GM23338 (cell line): Measurements from ENCODE around the gene TMC3. TPM values are rescaled to one million over a fixed set of nuclear protein-coding genes. Genes with fewer than 3 reads are reported as not detected.

Experiments used
- ATAC-seq: fragments of 200-7000 bp; cut with Tn5 transposase; 3 replicates; pipeline ENCODE4 v1.9.1; 2020
- DNase-seq: peaks from one replicate; pipeline ENCODE4 v3.0.0-alpha.2; 2015; ENCODE audit warnings: low spot score
- H2AFZ ChIP-seq: fragments of 200-600 bp; sonication (generic); 2 replicates; pipeline ENCODE4 v1.8.0; 2016; ENCODE audit warnings: antibody characterized with exemption, mild to moderate bottlenecking, moderate library complexity
- H3F3A ChIP-seq: fragments of 200-600 bp; sonication (generic); replicated peaks from 2 replicates; pipeline ENCODE4 v1.8.0; 2017; ENCODE audit warnings: antibody characterized with exemption, mixed run types, low read depth
- H3K27ac ChIP-seq: fragments of 200-600 bp; sonication (generic); 2 replicates; pipeline ENCODE4 v1.6.1; 2016; ENCODE audit warnings: low read depth
- H3K27me3 ChIP-seq: fragments of 200-600 bp; sonication (generic); 2 replicates; pipeline ENCODE4 v1.8.0; 2016; ENCODE audit warnings: mild to moderate bottlenecking, mixed run types, moderate library complexity; ENCODE audit not compliant: insufficient read depth
- H3K36me3 ChIP-seq: fragments of 200-600 bp; sonication (generic); 2 replicates; pipeline ENCODE4 v1.8.0; 2016; ENCODE audit warnings: mild to moderate bottlenecking; ENCODE audit not compliant: insufficient read depth
- H3K4me1 ChIP-seq: fragments of 200-600 bp; sonication (generic); 2 replicates; pipeline ENCODE4 v1.8.0; 2016; ENCODE audit warnings: mild to moderate bottlenecking, moderate library complexity; ENCODE audit not compliant: insufficient read depth
- H3K4me2 ChIP-seq: fragments of 200-600 bp; sonication (generic); 2 replicates; pipeline ENCODE4 v1.7.1; 2017; ENCODE audit warnings: mixed run types
- H3K4me3 ChIP-seq: fragments of 200-600 bp; sonication (generic); 2 replicates; pipeline ENCODE4 v1.6.1; 2016; ENCODE audit warnings: mixed run types
- H3K79me2 ChIP-seq: fragments of 200-600 bp; sonication (generic); replicated peaks from 2 replicates; pipeline ENCODE4 v1.8.0; 2017; ENCODE audit warnings: mild to moderate bottlenecking; ENCODE audit not compliant: insufficient read depth
- H3K9me2 ChIP-seq: fragments of 200-600 bp; sonication (generic); 2 replicates; pipeline ENCODE4 v1.8.0; 2017; ENCODE audit not compliant: insufficient read depth
- H4K20me1 ChIP-seq: fragments of 200-600 bp; sonication (generic); replicated peaks from 2 replicates; pipeline ENCODE4 v1.8.0; 2017; ENCODE audit warnings: mild to moderate bottlenecking; ENCODE audit not compliant: insufficient read depth
- H3K27ac Mint-ChIP-seq: 2 replicates; pipeline ENCODE4 v1.8.0; 2020; ENCODE audit warnings: inconsistent platforms, mild to moderate bottlenecking, moderate library complexity, mixed read lengths
- H3K27me3 Mint-ChIP-seq: 3 replicates; pipeline ENCODE4 v1.8.0; 2022; ENCODE audit warnings: low read depth, mild to moderate bottlenecking, moderate library complexity, mixed read lengths, inconsistent platforms; ENCODE audit not compliant: insufficient read depth, poor library complexity
- H3K36me3 Mint-ChIP-seq: 3 replicates; pipeline ENCODE4 v1.8.0; 2021; ENCODE audit warnings: low read depth, mild to moderate bottlenecking, inconsistent platforms, moderate library complexity, mixed read lengths
- H3K4me1 Mint-ChIP-seq: 3 replicates; pipeline ENCODE4 v1.8.0; 2020; ENCODE audit warnings: mild to moderate bottlenecking, inconsistent platforms, mixed read lengths
- H3K4me3 Mint-ChIP-seq: 3 replicates; pipeline ENCODE4 v1.8.0; 2021; ENCODE audit warnings: moderate library complexity, mild to moderate bottlenecking, inconsistent platforms, mixed read lengths
- H3K9me3 Mint-ChIP-seq: 3 replicates; pipeline ENCODE4 v1.8.0; 2020; ENCODE audit warnings: moderate library complexity, mild to moderate bottlenecking, inconsistent platforms, mixed read lengths
- CREB1 ChIP-seq: fragments of 250-450 bp; sonication (Bioruptor Pico); IDR thresholded peaks from 2 replicates; pipeline ENCODE4 v1.5.0; 2020; ENCODE audit warnings: low read depth, mild to moderate bottlenecking, moderate library complexity
- CTCF ChIP-seq, 2 experiments: fragments of 200-600 bp in 1 of 2; sonication (generic) in 1 of 2; conservative IDR thresholded peaks; 2 replicates each; pipeline versions ENCODE4 v1.5.1 to v1.6.1; 2016 to 2017; ENCODE audit warnings: antibody characterized with exemption in 2 of 2, low read depth in 2 of 2, mild to moderate bottlenecking in 2 of 2, moderate library complexity in 1 of 2
- ETS1 ChIP-seq: IDR thresholded peaks from 2 replicates; pipeline ENCODE4 v1.6.1; 2016; ENCODE audit warnings: antibody characterized with exemption
- JUNB ChIP-seq: IDR thresholded peaks from one replicate; pipeline ENCODE4 v1.6.1; 2016; ENCODE audit warnings: antibody characterized with exemption; ENCODE audit not compliant: unreplicated experiment
- POLR2AphosphoS5 ChIP-seq: IDR thresholded peaks from 2 replicates; pipeline ENCODE4 v1.6.1; 2016; ENCODE audit warnings: antibody characterized with exemption, low read depth
- REST ChIP-seq: IDR thresholded peaks from one replicate; pipeline ENCODE4 v1.6.1; 2018; ENCODE audit warnings: antibody characterized with exemption; ENCODE audit not compliant: unreplicated experiment
- STAT1 ChIP-seq: IDR thresholded peaks from one replicate; pipeline ENCODE4 v1.6.1; 2016; ENCODE audit warnings: antibody characterized with exemption; ENCODE audit not compliant: unreplicated experiment
- ZNF331 ChIP-seq: fragments of 250-450 bp; sonication (Bioruptor Pico); IDR thresholded peaks from 2 replicates; pipeline ENCODE4 v1.5.0; 2020; ENCODE audit warnings: low read depth, mild to moderate bottlenecking, moderate library complexity
- polyA plus RNA-seq: library from polyadenylated mRNA; unstranded; fragments of >200 nt; fragmentation: Nextera tagmentation; extraction: Ambion mirVana; gene quantifications from 2 replicates; pipeline ENCODE4 v1.2.1, GENCODE V29; 2016
- total RNA-seq: library from RNA; depleted of rRNA; stranded (reverse); fragments of >200 nt; shearing (Covaris generic); gene quantifications from 2 replicates; pipeline ENCODE4 v1.2.3, GENCODE V29; 2014

Gene TMC3
- total and polyA plus RNA-seq, 2 experiments from 2014 or later: 0.10 TPM; not detected in 1

- H3K4me3 ChIP-seq: no peak overlapping the region
- H3K79me2 ChIP-seq: no peaks in the 10 kb centered on the region
- H3K4me1 Mint-ChIP-seq: peaks cover 4% of the 10 kb centered on the region; the same call in 2 of the 3 replicates
- no peaks in the 10 kb centered on the region for H3K9me2 ChIP-seq
- no peak for TF ChIP-seq CTCF (conservative IDR thresholded peaks at IDR 0.05; ENCODE audit: low read depth in 2 of 2)
- no peak overlapping the region for H3K27ac Mint-ChIP-seq
- H3K27me3 Mint-ChIP-seq: peaks cover 2% of the 10 kb centered on the region
- H3K4me3 Mint-ChIP-seq: no peak overlapping the region
- H3K4me2 ChIP-seq: no peak overlapping the region
- no peaks in the 10 kb centered on the region; the same call in 1 of the 2 replicates for H3K4me1 ChIP-seq
- no peaks in the 10 kb centered on the region for H3K27me3 ChIP-seq
- H4K20me1 ChIP-seq: no peaks in the 10 kb centered on the region
- H3F3A ChIP-seq: no peaks in the 10 kb centered on the region
- no peak overlapping the region for H3K27ac ChIP-seq
- no peak overlapping the region for H2AFZ ChIP-seq
- H3K36me3 ChIP-seq: no peaks in the 10 kb centered on the region
- H3K36me3 Mint-ChIP-seq: no peaks in the 10 kb centered on the region
- ATAC-seq (no peak), DNase-seq (no peak)
- no peaks in the 10 kb centered on the region for H3K9me3 Mint-ChIP-seq
These were observed 2.2 kb upstream of the TMC3 start for GRCh38 chr15:81376231-81376630.

GRCh38 chr15:81375461-81375860 lies 1.4 kb upstream of the TMC3 start:
- TF ChIP-seq REST (no peak), CREB1 (CRISPR knock-in tag) (no peak), POLR2AphosphoS5 (no peak), ETS1 (no peak), ZNF331 (CRISPR knock-in tag) (no peak), JUNB (no peak), STAT1 (no peak)
- H3K4me1 Mint-ChIP-seq: no peaks in the 10 kb centered on the region; the same call in 2 of the 3 replicates
- no peaks in the 10 kb centered on the region for H3K79me2 ChIP-seq
- no peaks in the 10 kb centered on the region for H3K4me1 ChIP-seq
- ATAC-seq: no peak
- H3K27me3 ChIP-seq: no peaks in the 10 kb centered on the region
- no peaks in the 10 kb centered on the region for H3F3A ChIP-seq
- H3K9me2 ChIP-seq: no peaks in the 10 kb centered on the region
- no peaks in the 10 kb centered on the region for H4K20me1 ChIP-seq
- no peak overlapping the region for H3K27ac Mint-ChIP-seq
- H3K27me3 Mint-ChIP-seq: peaks cover 2% of the 10 kb centered on the region
- no peaks in the 10 kb centered on the region for H3K36me3 Mint-ChIP-seq
- H3K9me3 Mint-ChIP-seq: no peaks in the 10 kb centered on the region
- no peak overlapping the region for H3K4me3 ChIP-seq
- no peak overlapping the region for H3K27ac ChIP-seq
- H3K36me3 ChIP-seq: no peaks in the 10 kb centered on the region
- H3K4me3 Mint-ChIP-seq: no peak overlapping the region
- no peak overlapping the region for H2AFZ ChIP-seq
- no peak overlapping the region for H3K4me2 ChIP-seq
- DNase-seq: no peak
